IPS-18a (cell line): ENCODE measurements around the gene DNAJA2.

ENCODE experiments used
- H3K27ac ChIP-seq: one replicate; pipeline ENCODE4 v1.5.1; 2013; ENCODE audit warnings: low read length
- H3K27me3 ChIP-seq: one replicate; pipeline ENCODE4 v1.6.1; 2013; ENCODE audit warnings: mild to moderate bottlenecking, low read length; ENCODE audit not compliant: control insufficient read depth, insufficient read depth
- H3K36me3 ChIP-seq: one replicate; pipeline ENCODE4 v1.6.1; 2013; ENCODE audit warnings: low read depth, low read length; ENCODE audit not compliant: control insufficient read depth
- H3K4me1 ChIP-seq: one replicate; pipeline ENCODE4 v1.6.1; 2013; ENCODE audit warnings: low read depth, low read length; ENCODE audit not compliant: control insufficient read depth
- H3K4me3 ChIP-seq: one replicate; pipeline ENCODE4 v1.5.1; 2013; ENCODE audit warnings: low read length
- H3K9ac ChIP-seq: one replicate; pipeline ENCODE4 v1.6.1; 2013; ENCODE audit warnings: mild to moderate bottlenecking, low read length, moderate library complexity
- H3K9me3 ChIP-seq: one replicate; pipeline ENCODE4 v1.6.1; 2013; ENCODE audit warnings: low read depth, low read length; ENCODE audit not compliant: control insufficient read depth

Gene DNAJA2

DNA sequence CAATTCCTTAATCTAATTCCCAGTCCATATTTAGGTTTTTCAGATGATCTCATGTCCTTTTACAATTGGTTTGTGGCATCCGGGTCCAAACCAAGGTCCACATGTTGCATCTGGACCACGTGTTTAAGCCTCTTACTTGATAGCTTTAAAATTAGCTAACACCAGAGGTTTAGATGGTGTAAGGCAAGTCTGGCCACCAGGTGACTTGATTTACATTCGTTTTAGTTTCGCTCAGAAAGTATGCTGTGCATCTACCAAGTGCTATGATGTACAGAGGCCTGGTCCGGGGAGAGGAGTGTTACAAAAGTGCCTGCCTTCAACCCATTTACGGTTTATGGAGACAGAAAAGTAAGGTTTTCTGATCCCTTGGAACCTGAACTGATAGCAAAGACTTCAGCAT, 878 bp upstream of the DNAJA2 start:
- Histone ChIP-seq H3K27me3 (no peaks in the 10 kb centered on the region), H3K4me3 (peak overlapping the region; percentile 96), H3K9ac (peak overlapping the region; percentile 84), H3K4me1 (peaks cover 6% of the 10 kb centered on the region), H3K36me3 (peaks cover 19% of the 10 kb centered on the region), H3K27ac (no peak overlapping the region), H3K9me3 (no peaks in the 10 kb centered on the region)

DNA sequence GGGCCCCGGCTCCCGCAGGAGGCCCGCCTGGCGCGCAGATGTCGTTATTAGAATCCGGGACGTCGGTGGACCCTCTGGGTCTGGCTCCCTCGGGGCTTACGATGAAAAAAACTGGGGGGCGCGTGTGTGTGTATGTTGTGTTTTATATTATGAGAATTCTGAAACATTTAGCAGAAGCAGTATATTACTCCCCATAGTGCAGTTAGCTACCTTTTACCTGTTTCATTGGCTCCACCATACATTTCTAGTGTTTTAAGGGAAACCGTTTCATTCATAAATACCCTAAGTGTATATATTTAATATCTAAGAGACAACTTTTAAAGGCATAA, 486 bp upstream of the DNAJA2 start:
- Histone ChIP-seq H3K9ac (peak overlapping the region; percentile 84), H3K27me3 (no peaks in the 10 kb centered on the region), H3K27ac (peak overlapping the region; percentile 87), H3K36me3 (peaks cover 23% of the 10 kb centered on the region), H3K4me3 (peak overlapping the region; percentile 96), H3K4me1 (peaks cover 6% of the 10 kb centered on the region), H3K9me3 (no peaks in the 10 kb centered on the region)

- H3K36me3 ChIP-seq, result peaks cover 37% of the 10 kb centered on the region
- H3K27ac ChIP-seq, result peak overlapping the region; percentile 25
- H3K27me3 ChIP-seq, result no peaks in the 10 kb centered on the region
- H3K4me3 ChIP-seq, result peak overlapping the region; percentile 96
- no peaks in the 10 kb centered on the region for H3K9me3 ChIP-seq
- peak overlapping the region; percentile 84 for H3K9ac ChIP-seq
- H3K4me1 ChIP-seq, result peaks cover 6% of the 10 kb centered on the region
These were observed 856 bp downstream of the DNAJA2 start for GRCh38 chr16:46972429-46973206.

DNA sequence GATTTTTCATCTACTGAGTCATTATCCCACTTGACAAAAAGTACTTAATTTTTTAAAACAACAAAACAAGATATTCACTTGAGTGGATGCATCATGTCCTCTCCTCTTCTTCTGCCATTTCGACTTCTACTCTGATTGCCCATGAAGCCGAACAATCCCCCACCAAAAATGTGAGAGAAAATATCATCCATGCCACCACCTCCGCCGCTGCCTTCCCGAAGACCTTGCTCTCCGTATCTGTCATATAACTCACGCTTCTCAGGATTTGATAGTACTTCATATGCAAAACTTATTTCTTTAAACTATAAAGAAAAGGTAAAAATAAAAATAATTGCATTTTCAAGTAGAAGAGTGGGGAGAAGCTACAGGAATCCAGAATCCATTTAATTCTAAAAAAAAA, 2.2 kb downstream of the DNAJA2 start:
- Histone ChIP-seq H3K36me3 (peaks cover 50% of the 10 kb centered on the region), H3K27ac (no peak overlapping the region), H3K4me3 (no peak overlapping the region), H3K9ac (no peak overlapping the region), H3K9me3 (no peaks in the 10 kb centered on the region), H3K27me3 (no peaks in the 10 kb centered on the region), H3K4me1 (peaks cover 2% of the 10 kb centered on the region)

- H3K27me3 ChIP-seq, result no peaks in the 10 kb centered on the region
- H3K36me3 ChIP-seq, result peaks cover 61% of the 10 kb centered on the region
These were observed 3.4 kb downstream of the DNAJA2 start for GRCh38 chr16:46970089-46970488.

GRCh38 chr16:46968063-46968435, 5.4 kb downstream of the DNAJA2 start:
- Histone ChIP-seq H3K9me3 (no peaks in the 10 kb centered on the region), H3K27me3 (no peaks in the 10 kb centered on the region), H3K36me3 (peaks cover 81% of the 10 kb centered on the region), H3K4me3 (no peak overlapping the region), H3K9ac (no peak overlapping the region), H3K4me1 (no peaks in the 10 kb centered on the region), H3K27ac (no peak overlapping the region)

More at GRCh38 chr16:46970089-46970488, 3.4 kb downstream of the DNAJA2 start:
- Histone ChIP-seq H3K4me3 (no peak overlapping the region), H3K9ac (no peak overlapping the region), H3K9me3 (no peaks in the 10 kb centered on the region), H3K4me1 (no peaks in the 10 kb centered on the region), H3K27ac (no peak overlapping the region)

DNA sequence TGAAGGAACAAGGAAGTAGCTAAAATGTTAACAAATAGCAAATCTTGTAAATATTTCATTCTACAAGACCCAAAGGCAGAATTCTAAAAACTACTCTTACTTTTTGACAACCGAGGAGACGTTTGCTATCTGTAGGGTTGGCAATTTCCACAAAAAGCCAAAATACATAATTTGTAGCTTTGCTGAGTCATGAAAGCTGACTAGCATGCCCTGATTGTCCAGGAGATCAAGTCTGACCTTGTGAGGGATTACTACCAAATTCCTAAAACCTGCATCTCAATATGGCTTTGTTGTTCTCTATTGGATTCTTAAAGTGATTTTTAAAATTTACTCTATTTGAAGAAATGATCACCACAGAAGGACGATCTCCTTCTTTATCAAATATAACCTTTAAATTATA, 10.8 kb downstream of the DNAJA2 start:
- H3K4me3 ChIP-seq, result no peak overlapping the region
- H3K4me1 ChIP-seq, result no peaks in the 10 kb centered on the region
- no peak overlapping the region for H3K9ac ChIP-seq
- no peaks in the 10 kb centered on the region for H3K27me3 ChIP-seq
- peaks cover 92% of the 10 kb centered on the region for H3K36me3 ChIP-seq
- no peak overlapping the region for H3K27ac ChIP-seq
- H3K9me3 ChIP-seq, result no peaks in the 10 kb centered on the region

DNA sequence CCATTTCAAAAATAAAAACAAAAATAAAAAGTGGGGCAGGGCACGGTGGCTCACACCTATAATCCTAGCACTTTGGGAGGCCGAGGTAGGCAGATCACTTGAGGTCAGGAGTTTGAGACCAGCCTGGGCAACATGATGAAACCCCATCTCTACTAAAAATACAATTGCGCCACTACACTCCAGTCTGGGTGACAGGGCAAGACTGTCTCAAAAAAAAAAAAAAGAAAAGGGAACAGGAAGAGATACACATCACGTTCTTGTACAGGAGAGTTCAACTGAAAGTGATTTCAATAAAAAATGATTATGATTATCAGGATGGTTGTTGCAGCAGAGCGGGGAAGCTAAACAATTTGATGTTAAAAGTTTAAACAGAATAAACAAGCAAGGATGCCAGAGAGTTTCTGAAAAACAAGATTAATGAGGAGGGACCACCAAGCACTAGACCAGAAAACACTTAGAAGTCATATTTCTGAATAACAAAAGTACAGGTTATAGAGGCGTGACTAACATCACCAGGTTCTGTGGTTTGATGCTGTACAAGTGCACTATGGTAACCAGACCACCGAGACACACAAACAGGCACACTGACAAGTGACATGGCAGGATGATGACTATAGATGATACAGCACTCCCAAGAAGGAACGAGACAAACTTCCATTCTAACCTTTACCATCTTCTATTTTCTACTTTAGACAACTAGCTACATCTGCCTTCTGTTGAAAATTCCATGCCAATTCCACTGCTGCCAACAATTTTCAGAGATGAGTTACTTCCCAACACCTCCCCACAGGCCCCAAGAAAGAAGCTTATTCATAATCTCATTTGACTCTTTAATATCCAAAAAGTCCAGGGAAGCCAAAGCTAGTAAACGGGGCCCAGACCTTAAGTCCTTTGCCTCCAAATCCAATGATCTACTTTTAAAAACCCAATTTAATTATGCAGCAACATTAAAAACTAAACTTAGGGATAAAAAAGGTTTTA, 11.8 kb downstream of the DNAJA2 start:
- Histone ChIP-seq H3K9ac (no peak overlapping the region), H3K27me3 (no peaks in the 10 kb centered on the region), H3K4me3 (no peak overlapping the region), H3K27ac (no peak overlapping the region), H3K4me1 (no peaks in the 10 kb centered on the region), H3K9me3 (no peaks in the 10 kb centered on the region), H3K36me3 (peaks cover 92% of the 10 kb centered on the region)

DNA sequence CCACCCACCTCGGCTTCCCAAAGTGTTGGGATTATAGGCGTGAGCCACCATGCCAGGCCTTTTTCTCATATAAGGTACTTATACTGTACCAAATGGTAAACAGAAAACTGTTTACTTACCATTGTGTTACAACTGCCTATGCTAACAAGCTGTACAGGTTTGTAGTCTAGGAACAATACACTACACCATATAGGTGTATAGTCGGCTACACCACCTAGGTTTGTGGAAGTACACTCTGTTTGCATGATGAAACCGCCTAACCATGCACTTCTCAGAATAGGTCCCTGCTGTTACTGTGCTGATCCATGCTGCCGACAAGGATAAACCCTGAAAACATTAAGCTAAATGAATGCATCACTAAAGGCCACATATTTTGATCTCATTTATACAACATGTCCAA, 18.9 kb downstream of the DNAJA2 start:
- Histone ChIP-seq H3K27ac (no peak overlapping the region), H3K4me1 (no peaks in the 10 kb centered on the region), H3K4me3 (no peak overlapping the region), H3K9ac (no peak overlapping the region), H3K9me3 (no peaks in the 10 kb centered on the region), H3K27me3 (no peaks in the 10 kb centered on the region), H3K36me3 (peaks cover 51% of the 10 kb centered on the region)

DNA sequence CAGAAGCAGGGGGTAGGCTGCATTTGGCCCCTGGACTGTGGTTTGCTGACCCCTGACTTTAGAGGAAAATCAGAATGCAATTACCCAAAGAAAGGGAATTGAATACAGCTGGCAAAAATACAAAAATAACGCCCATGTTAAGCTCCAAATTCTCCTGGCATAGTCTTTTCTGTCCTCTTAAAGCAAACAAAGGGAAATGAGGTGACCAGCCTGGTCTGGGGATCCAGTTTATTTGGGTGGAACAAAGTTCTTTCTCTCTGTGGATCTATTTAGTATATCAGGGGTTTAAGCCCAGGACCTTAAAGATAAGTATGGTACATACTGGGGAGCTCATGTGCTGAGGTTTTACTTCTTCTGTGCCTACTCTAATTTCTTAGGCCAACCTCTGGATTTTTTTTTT, 23.5 kb downstream of the DNAJA2 start:
- Histone ChIP-seq H3K27me3 (no peaks in the 10 kb centered on the region), H3K9ac (no peak overlapping the region), H3K27ac (no peak overlapping the region), H3K36me3 (peaks cover 6% of the 10 kb centered on the region), H3K9me3 (no peaks in the 10 kb centered on the region), H3K4me3 (no peak overlapping the region), H3K4me1 (no peaks in the 10 kb centered on the region)

- H3K27me3 ChIP-seq, result no peaks in the 10 kb centered on the region
- no peak overlapping the region for H3K27ac ChIP-seq
- no peaks in the 10 kb centered on the region for H3K9me3 ChIP-seq
- no peak overlapping the region for H3K4me3 ChIP-seq
- H3K36me3 ChIP-seq, result no peaks in the 10 kb centered on the region
- no peak overlapping the region for H3K9ac ChIP-seq
- no peaks in the 10 kb centered on the region for H3K4me1 ChIP-seq
These were observed 24.1 kb downstream of the DNAJA2 start for GRCh38 chr16:46949241-46949892.
